Activated CD4-positive, alpha-beta T cell treated with anti-CD3 and anti-CD28 coated beads, Interleukin-2, amount 10 ng/mL, durations not matched to agents 24 days and 14 days (primary cell): Measurements from ENCODE around the gene RPS25. TPM values are rescaled to one million over a fixed set of nuclear protein-coding genes. Genes with fewer than 3 reads are reported as not detected.
"Not testable (repeated sequence)": the region's sequence is repeated elsewhere in the genome, so short reads cannot be mapped to it uniquely, and the experiment has no call there.

ENCODE experiments used
- DNase-seq: peaks from one replicate; pipeline ENCODE4 v3.0.0; 2022
- H3K27ac Mint-ChIP-seq: one replicate; pipeline ENCODE4 v1.8.0; 2022; ENCODE audit warnings: mild to moderate bottlenecking, mixed read lengths
- H3K27me3 Mint-ChIP-seq: one replicate; pipeline ENCODE4 v1.8.0; 2022; ENCODE audit warnings: mixed read lengths
- H3K36me3 Mint-ChIP-seq: one replicate; pipeline ENCODE4 v1.8.0; 2022; ENCODE audit warnings: low read depth, mild to moderate bottlenecking, mixed read lengths
- H3K4me1 Mint-ChIP-seq: one replicate; pipeline ENCODE4 v1.8.0; 2021; ENCODE audit warnings: mixed read lengths
- H3K4me3 Mint-ChIP-seq: one replicate; pipeline ENCODE4 v1.8.0; 2022; ENCODE audit warnings: mild to moderate bottlenecking, moderate library complexity, mixed read lengths
- H3K9me3 Mint-ChIP-seq: one replicate; pipeline ENCODE4 v1.8.0; 2021; ENCODE audit warnings: mixed read lengths
- intact Hi-C: fragments of 100-400 bp; cut with micrococcal nuclease; formaldehyde crosslinking; loops from one replicate; pipeline ENCODE4 v1.15.1; 2023
- total RNA-seq: library from RNA; stranded (reverse); gene quantifications from 2 replicates; pipeline ENCODE4 v1.2.3, GENCODE V29; 2022

Gene RPS25
- total RNA-seq, 1 donor from 2014 or later, result 1,641 TPM

GRCh38 chr11:118991486-118992038, 26.6 kb downstream of the RPS25 start:
- H3K4me3 Mint-ChIP-seq, H3K27me3 Mint-ChIP-seq, H3K9me3 Mint-ChIP-seq, H3K4me1 Mint-ChIP-seq, DNase-seq, H3K27ac Mint-ChIP-seq, intact Hi-C loops, H3K36me3 Mint-ChIP-seq: not testable (repeated sequence)

GRCh38 chr11:118988280-118988679, 29.9 kb downstream of the RPS25 start:
- no peaks in the 10 kb centered on the region for H3K27me3 Mint-ChIP-seq

GRCh38 chr11:118984825-118985224, 33.3 kb downstream of the RPS25 start:
- intact Hi-C loops, result no loop called here
- DNase-seq, result no peak
- Mint-ChIP-seq H3K27me3 (no peaks in the 10 kb centered on the region), H3K36me3 (no peaks in the 10 kb centered on the region), H3K4me1 (no peaks in the 10 kb centered on the region), H3K9me3 (no peaks in the 10 kb centered on the region), H3K4me3 (no peak overlapping the region), H3K27ac (no peak overlapping the region)

More at GRCh38 chr11:118988280-118988679, 29.9 kb downstream of the RPS25 start:
- no peak for DNase-seq
- H3K36me3 Mint-ChIP-seq, result peaks cover 2% of the 10 kb centered on the region
- intact Hi-C loops, result no loop called here
- H3K27ac Mint-ChIP-seq, result no peak overlapping the region
- no peaks in the 10 kb centered on the region for H3K9me3 Mint-ChIP-seq
- H3K4me1 Mint-ChIP-seq, result no peaks in the 10 kb centered on the region
- H3K4me3 Mint-ChIP-seq, result no peak overlapping the region

- H3K36me3 Mint-ChIP-seq, H3K4me1 Mint-ChIP-seq, H3K27me3 Mint-ChIP-seq, intact Hi-C loops, H3K9me3 Mint-ChIP-seq, H3K27ac Mint-ChIP-seq, H3K4me3 Mint-ChIP-seq, DNase-seq: not testable (repeated sequence)
Measured at GRCh38 chr11:118984337-118984736, 33.8 kb downstream of the RPS25 start.

- DNase-seq, result no peak
- Mint-ChIP-seq H3K27me3 (peaks cover 4% of the 10 kb centered on the region), H3K4me3 (no peak overlapping the region), H3K36me3 (no peaks in the 10 kb centered on the region), H3K27ac (no peak overlapping the region), H3K4me1 (no peaks in the 10 kb centered on the region), H3K9me3 (no peaks in the 10 kb centered on the region)
- intact Hi-C loops, result no loop called here
Measured at GRCh38 chr11:118980191-118980881, 37.8 kb downstream of the RPS25 start.

- H3K4me3 Mint-ChIP-seq, result no peak overlapping the region
- intact Hi-C loops, result no loop called here
- no peak for DNase-seq
- no peaks in the 10 kb centered on the region for H3K9me3 Mint-ChIP-seq
- no peaks in the 10 kb centered on the region for H3K4me1 Mint-ChIP-seq
- H3K27ac Mint-ChIP-seq, result no peak overlapping the region
- peaks cover 9% of the 10 kb centered on the region for H3K27me3 Mint-ChIP-seq
- no peaks in the 10 kb centered on the region for H3K36me3 Mint-ChIP-seq
Measured at GRCh38 chr11:118979434-118979833, 38.7 kb downstream of the RPS25 start.

GRCh38 chr11:118975771-118976709, 42.1 kb downstream of the RPS25 start:
- Mint-ChIP-seq H3K27ac (no peak overlapping the region), H3K27me3 (peaks cover 17% of the 10 kb centered on the region)

GRCh38 chr11:118973985-118974384, 44.2 kb downstream of the RPS25 start:
- Mint-ChIP-seq H3K27me3 (peaks cover 20% of the 10 kb centered on the region), H3K4me1 (no peaks in the 10 kb centered on the region), H3K36me3 (no peaks in the 10 kb centered on the region), H3K9me3 (peaks cover 4% of the 10 kb centered on the region), H3K4me3 (no peak overlapping the region), H3K27ac (no peak overlapping the region)
- intact Hi-C loops, result no loop called here
- no peak for DNase-seq

More at GRCh38 chr11:118975771-118976709, 42.1 kb downstream of the RPS25 start:
- Mint-ChIP-seq H3K4me3 (no peak overlapping the region), H3K4me1 (no peaks in the 10 kb centered on the region), H3K36me3 (no peaks in the 10 kb centered on the region), H3K9me3 (peaks cover 4% of the 10 kb centered on the region)
- DNase-seq, result no peak
- intact Hi-C loops, result no loop called here

GRCh38 chr11:118971646-118972045, 46.5 kb downstream of the RPS25 start, which contains the start of gene FOXR1:
TSS of gene FOXR1 (plus strand) at chr11:118971761. CDS start at chr11:118971932, 171 bp downstream.
- no peaks in the 10 kb centered on the region for H3K36me3 Mint-ChIP-seq
- peaks cover 4% of the 10 kb centered on the region for H3K9me3 Mint-ChIP-seq
- peaks cover 20% of the 10 kb centered on the region for H3K27me3 Mint-ChIP-seq
- H3K4me1 Mint-ChIP-seq, result no peaks in the 10 kb centered on the region
- H3K27ac Mint-ChIP-seq, result no peak within 1 kb of the TSS
- H3K4me3 Mint-ChIP-seq, result no peak within 1 kb of the TSS
- DNase-seq, result no peak
- intact Hi-C loops, result no loop called here

GRCh38 chr11:118969508-118969907, 48.6 kb downstream of the RPS25 start:
- H3K36me3 Mint-ChIP-seq, H3K4me1 Mint-ChIP-seq, H3K27ac Mint-ChIP-seq, DNase-seq, intact Hi-C loops, H3K9me3 Mint-ChIP-seq, H3K4me3 Mint-ChIP-seq: not testable (repeated sequence)
- H3K27me3 Mint-ChIP-seq, result peaks cover 11% of the 10 kb centered on the region

Other genes starting within 250 kb of the RPS25 start
- 117 TPM in 2 replicates for gene DDX6, start 227.2 kb downstream of the RPS25 start, total RNA-seq
- 6.1 and 6.4 TPM in 2 replicates for gene CXCR5, start 134.5 kb downstream of the RPS25 start, total RNA-seq
- gene BCL9L, start 92.4 kb downstream of the RPS25 start, total RNA-seq, result 25.1 and 28.5 TPM in 2 replicates
- not detected in 2 replicates for gene UPK2, start 62.0 kb downstream of the RPS25 start, total RNA-seq
- gene FOXR1, start 46.6 kb downstream of the RPS25 start, total RNA-seq, result not detected in 2 replicates
- 46.3 and 47.1 TPM in 2 replicates for gene CENATAC, start 20.2 kb downstream of the RPS25 start, total RNA-seq
- 141 and 151 TPM in 2 replicates for gene TRAPPC4, start 423 bp upstream of the RPS25 start, total RNA-seq
- 28.8 and 31.6 TPM in 2 replicates for gene SLC37A4, start 12.5 kb upstream of the RPS25 start, total RNA-seq
- gene HYOU1, start 38.9 kb upstream of the RPS25 start, total RNA-seq, result 193 and 203 TPM in 2 replicates
- gene VPS11, start 49.5 kb upstream of the RPS25 start, total RNA-seq, result 20.2 and 20.9 TPM in 2 replicates
- 60.9 and 62.8 TPM in 2 replicates for gene HMBS, start 66.5 kb upstream of the RPS25 start, total RNA-seq
- 76.1 and 79.4 TPM in 2 replicates for gene DPAGT1, start 83.5 kb upstream of the RPS25 start, total RNA-seq
- 31.5 and 33.5 TPM in 2 replicates for gene C2CD2L, start 89.0 kb upstream of the RPS25 start, total RNA-seq
- gene HINFP, start 103.2 kb upstream of the RPS25 start, total RNA-seq, result 34.9 and 41.4 TPM in 2 replicates
- 0.07 TPM in 1 of 2 replicates, not detected in the other for gene ABCG4, start 130.7 kb upstream of the RPS25 start, total RNA-seq
- 23.3 and 25.0 TPM in 2 replicates for gene NLRX1, start 150.4 kb upstream of the RPS25 start, total RNA-seq
- 0.54 and 0.58 TPM in 2 replicates for gene NHERF4, start 167.1 kb upstream of the RPS25 start, total RNA-seq
- 36.4 and 36.5 TPM in 2 replicates for gene CBL, start 188.0 kb upstream of the RPS25 start, total RNA-seq